Breast epithelium (tissue), 3 donors: ENCODE results near the gene F11.

Experiments used
- POLR2A ChIP-seq: fragments of 450-650 bp; IDR thresholded peaks from one replicate; pipeline ENCODE4 v1.6.1; 2016; ENCODE audit warnings: antibody characterized with exemption, mild to moderate bottlenecking, moderate library complexity
- TF ChIP-seq, protein P1 (sequence below), 3 donors: fragments of 450-650 bp; IDR thresholded peaks; one replicate each; pipeline ENCODE4 v1.5.1; 2016 to 2017; ENCODE audit warnings: antibody characterized with exemption in 3 of 3, mild to moderate bottlenecking in 3 of 3, moderate library complexity in 3 of 3

- no peak for TF ChIP-seq POLR2A
- TF ChIP-seq, protein P1, sequence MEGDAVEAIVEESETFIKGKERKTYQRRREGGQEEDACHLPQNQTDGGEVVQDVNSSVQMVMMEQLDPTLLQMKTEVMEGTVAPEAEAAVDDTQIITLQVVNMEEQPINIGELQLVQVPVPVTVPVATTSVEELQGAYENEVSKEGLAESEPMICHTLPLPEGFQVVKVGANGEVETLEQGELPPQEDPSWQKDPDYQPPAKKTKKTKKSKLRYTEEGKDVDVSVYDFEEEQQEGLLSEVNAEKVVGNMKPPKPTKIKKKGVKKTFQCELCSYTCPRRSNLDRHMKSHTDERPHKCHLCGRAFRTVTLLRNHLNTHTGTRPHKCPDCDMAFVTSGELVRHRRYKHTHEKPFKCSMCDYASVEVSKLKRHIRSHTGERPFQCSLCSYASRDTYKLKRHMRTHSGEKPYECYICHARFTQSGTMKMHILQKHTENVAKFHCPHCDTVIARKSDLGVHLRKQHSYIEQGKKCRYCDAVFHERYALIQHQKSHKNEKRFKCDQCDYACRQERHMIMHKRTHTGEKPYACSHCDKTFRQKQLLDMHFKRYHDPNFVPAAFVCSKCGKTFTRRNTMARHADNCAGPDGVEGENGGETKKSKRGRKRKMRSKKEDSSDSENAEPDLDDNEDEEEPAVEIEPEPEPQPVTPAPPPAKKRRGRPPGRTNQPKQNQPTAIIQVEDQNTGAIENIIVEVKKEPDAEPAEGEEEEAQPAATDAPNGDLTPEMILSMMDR (IDR thresholded peaks at IDR 0.05) = no peak
These were observed 20.6 kb downstream of the F11 start for GRCh38 chr4:186286581-186286980.
